ENCODE data around the gene COQ8A.

DNA sequence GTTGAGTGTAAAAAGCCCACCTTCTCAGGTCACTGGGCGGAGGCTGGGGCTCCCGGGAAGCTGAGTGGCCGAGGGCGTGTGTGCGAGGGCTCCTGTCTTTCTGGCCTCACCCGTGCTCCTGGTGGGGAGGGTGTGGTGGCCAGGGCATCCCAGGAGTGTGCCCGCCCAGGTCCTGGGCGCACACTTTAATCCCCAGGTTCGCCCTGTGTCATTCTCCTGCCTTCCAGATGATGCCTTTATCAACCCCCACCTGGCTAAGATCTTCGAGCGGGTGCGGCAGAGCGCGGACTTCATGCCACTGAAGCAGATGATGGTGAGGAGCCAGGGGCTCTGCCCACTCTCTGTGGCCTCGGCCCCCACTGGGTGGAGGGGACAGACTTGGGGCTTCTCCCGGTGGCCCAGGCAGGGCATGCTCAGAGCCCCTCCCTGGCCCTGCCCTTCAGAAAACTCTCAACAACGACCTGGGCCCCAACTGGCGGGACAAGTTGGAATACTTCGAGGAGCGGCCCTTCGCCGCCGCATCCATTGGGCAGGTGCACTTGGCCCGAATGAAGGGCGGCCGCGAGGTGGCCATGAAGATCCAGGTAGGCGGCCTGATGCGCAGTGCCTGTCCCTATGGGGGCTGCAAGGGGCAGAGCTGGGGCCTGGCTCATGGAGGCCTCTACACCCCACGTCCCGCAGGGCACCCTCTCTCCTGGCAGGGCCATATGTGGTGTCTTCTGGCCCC, 42.5 kb downstream of the COQ8A start:
- TF ChIP-seq, protein P1, sequence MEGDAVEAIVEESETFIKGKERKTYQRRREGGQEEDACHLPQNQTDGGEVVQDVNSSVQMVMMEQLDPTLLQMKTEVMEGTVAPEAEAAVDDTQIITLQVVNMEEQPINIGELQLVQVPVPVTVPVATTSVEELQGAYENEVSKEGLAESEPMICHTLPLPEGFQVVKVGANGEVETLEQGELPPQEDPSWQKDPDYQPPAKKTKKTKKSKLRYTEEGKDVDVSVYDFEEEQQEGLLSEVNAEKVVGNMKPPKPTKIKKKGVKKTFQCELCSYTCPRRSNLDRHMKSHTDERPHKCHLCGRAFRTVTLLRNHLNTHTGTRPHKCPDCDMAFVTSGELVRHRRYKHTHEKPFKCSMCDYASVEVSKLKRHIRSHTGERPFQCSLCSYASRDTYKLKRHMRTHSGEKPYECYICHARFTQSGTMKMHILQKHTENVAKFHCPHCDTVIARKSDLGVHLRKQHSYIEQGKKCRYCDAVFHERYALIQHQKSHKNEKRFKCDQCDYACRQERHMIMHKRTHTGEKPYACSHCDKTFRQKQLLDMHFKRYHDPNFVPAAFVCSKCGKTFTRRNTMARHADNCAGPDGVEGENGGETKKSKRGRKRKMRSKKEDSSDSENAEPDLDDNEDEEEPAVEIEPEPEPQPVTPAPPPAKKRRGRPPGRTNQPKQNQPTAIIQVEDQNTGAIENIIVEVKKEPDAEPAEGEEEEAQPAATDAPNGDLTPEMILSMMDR (conservative IDR thresholded peaks at IDR 0.05; ENCODE audit: low read depth in 2 of 2): no peak
- no peak for TF ChIP-seq CREB1 (CRISPR knock-in tag; IDR thresholded peaks at IDR 0.05; ENCODE audit: low read depth)
- no peak for TF ChIP-seq EZH2 (IDR thresholded peaks at IDR 0.05; ENCODE audit: low read depth, unreplicated experiment)
- TF ChIP-seq REST (IDR thresholded peaks at IDR 0.05; ENCODE audit: unreplicated experiment): no peak
- TF ChIP-seq EZH2phosphoT487 (IDR thresholded peaks at IDR 0.05; ENCODE audit: unreplicated experiment): no peak
- no peak for TF ChIP-seq ZNF462 (CRISPR knock-in tag; IDR thresholded peaks at IDR 0.05)
- TF ChIP-seq ETS1 (IDR thresholded peaks at IDR 0.05): no peak
- no peak for TF ChIP-seq POLR2AphosphoS5 (IDR thresholded peaks at IDR 0.05; ENCODE audit: low read depth)
- TF ChIP-seq ZNF114 (CRISPR knock-in tag; IDR thresholded peaks at IDR 0.05): no peak
